ENCODE data around the gene ABCC1.
"Not testable (repeated sequence)": the region's sequence is repeated elsewhere in the genome, so short reads cannot be mapped to it uniquely, and the experiment has no call there.

The ABCC1 gene

DNA sequence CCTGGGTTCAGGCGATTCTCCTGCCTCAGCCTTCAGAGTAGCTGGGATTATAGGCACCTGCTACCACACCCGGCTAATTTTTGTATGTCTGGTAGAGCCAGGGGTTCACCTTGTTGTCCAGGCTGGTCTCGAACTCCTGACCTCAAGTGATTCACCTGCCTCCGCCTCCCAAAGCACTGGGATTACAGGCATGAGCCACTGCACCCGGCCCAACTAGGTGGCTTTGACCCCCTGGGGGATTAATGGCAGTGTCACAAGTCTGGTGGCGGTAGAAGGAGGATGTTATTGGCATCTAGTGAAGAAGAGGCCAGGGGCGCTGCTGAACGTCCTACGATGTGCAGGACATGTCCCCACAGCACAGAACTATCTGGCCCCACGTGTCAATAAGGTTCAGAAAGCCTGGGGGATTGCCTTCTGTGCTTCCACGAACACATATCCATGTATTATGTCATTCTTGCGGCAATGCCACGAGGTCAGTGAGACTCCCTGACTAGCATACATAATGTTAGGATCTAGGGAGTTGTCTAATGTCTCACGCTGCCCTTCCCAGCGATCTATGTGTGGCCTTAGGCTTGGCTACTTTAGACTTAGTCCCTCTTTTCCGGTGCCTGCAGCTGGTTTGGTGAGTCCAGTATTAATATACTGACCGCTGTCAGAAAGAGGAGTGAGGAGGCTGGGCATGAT lies 198.0 kb downstream of the ABCC1 start:
- Histone ChIP-seq H3K9me3 (ENCODE audit: control extremely low read depth in 1 of 5, control insufficient read depth in 4 of 5, insufficient read depth in 2 of 5, low read depth in 1 of 5, low read length in 4 of 5) (no peaks in the 10 kb centered on the region), H3K27ac (ENCODE audit: insufficient read depth in 1 of 2, low read depth in 1 of 2, low read length in 2 of 2, poor library complexity in 1 of 2, severe bottlenecking in 2 of 2) (no peak overlapping the region), H3K36me3 (ENCODE audit: control insufficient read depth in 4 of 4, insufficient read depth in 4 of 4, low read length in 3 of 4) (peaks cover 5 to 45% (median 30%) of the 10 kb centered on the region in 4 experiments), H3K4me1 (ENCODE audit: control extremely low read depth in 1 of 4, control insufficient read depth in 4 of 4, insufficient read depth in 4 of 4, low read length in 3 of 4) (peaks cover 0 to 8% (median 7%) of the 10 kb centered on the region in 4 experiments), H3K4me3 (ENCODE audit: control insufficient read depth in 1 of 7, extremely low read depth in 1 of 7, insufficient read depth in 4 of 7, low read depth in 2 of 7, low read length in 6 of 7) (no peak overlapping the region), H3K27me3 (replicated peaks in 2 of 5; ENCODE audit: control insufficient read depth in 4 of 5, insufficient read depth in 5 of 5, low read length in 4 of 5) (no peaks in the 10 kb centered on the region)
- CTCF ChIA-PET: no interaction called here
- 95% methylated on average over 12 of the region's 17 CpGs for WGBS (ENCODE audit: insufficient coverage)
- POLR2A ChIA-PET: interaction anchor here (0.5 kb wide), 1 partner anchor 13 kb away, joined by 8 read pairs; no protein-coding TSS in a partner anchor
- no peak for DNase-seq

DNA sequence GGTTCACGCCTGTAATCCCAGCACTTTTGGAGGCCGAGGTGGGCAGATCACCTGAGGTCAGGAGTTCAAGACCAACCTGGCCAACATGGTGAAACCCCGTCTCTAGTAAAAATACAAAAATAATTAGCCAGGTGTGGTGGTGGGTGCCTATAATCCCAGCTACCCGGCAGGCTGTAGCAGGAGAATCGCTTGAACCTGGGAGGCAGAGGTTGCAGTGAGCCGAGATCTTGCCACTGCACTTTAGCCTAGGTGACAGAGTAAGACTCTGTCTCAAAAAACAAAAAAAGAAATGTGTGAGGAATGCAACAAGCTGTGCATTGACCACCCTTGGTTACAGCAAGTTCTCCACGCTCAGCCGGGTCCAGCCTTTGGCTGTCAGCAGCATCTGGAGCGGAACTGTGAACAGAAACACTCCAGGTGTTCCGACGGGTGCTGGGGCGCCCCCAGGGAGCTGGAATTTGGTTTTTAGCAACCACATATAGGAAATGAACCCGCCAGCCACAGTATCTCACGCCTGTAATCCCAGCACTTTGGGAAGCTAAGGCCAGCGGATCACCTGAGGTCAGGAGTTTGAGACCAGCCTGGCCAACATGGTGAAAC lies 198.7 kb downstream of the ABCC1 start:
- POLR2A ChIA-PET; H3K4me3 ChIP-seq (ENCODE audit: control insufficient read depth in 1 of 7, extremely low read depth in 1 of 7, insufficient read depth in 4 of 7, low read depth in 2 of 7, low read length in 6 of 7); H3K27ac ChIP-seq (ENCODE audit: insufficient read depth in 1 of 2, low read depth in 1 of 2, low read length in 2 of 2, poor library complexity in 1 of 2, severe bottlenecking in 2 of 2); H3K4me1 ChIP-seq (ENCODE audit: control extremely low read depth in 1 of 4, control insufficient read depth in 4 of 4, insufficient read depth in 4 of 4, low read length in 3 of 4); H3K9me3 ChIP-seq (ENCODE audit: control extremely low read depth in 1 of 5, control insufficient read depth in 4 of 5, insufficient read depth in 2 of 5, low read depth in 1 of 5, low read length in 4 of 5); H3K27me3 ChIP-seq (replicated peaks in 2 of 5; ENCODE audit: control insufficient read depth in 4 of 5, insufficient read depth in 5 of 5, low read length in 4 of 5); DNase-seq: not testable (repeated sequence)
- CTCF ChIA-PET: interaction anchor here (1.0 kb wide), 1 partner anchor 27 kb away, joined by 3 read pairs; no protein-coding TSS in a partner anchor
- WGBS (ENCODE audit: insufficient coverage): 85% methylated on average over 14 of the region's 15 CpGs
- H3K36me3 ChIP-seq (ENCODE audit: control insufficient read depth in 4 of 4, insufficient read depth in 4 of 4, low read length in 3 of 4): peaks cover 5 to 40% (median 26%) of the 10 kb centered on the region in 4 experiments

DNA sequence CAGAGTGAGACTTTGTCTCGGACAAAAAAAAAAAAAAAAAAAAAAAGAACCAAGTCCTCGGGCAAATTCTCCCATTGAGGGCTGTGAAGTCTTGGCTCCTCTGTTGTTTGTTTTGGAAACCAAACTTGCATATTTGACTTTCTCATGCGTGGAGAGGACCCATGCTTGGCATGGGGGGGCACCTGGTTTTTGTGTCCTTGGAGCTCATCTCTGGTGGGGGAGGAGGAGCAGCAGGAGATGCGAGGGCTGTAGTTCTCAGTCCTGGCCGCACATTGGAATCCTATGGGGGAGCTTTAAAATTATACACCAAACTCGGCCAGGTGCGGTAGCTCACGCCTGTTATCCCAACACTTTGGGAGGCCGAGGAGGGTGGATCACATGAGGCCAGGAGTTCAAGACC lies 199.3 kb downstream of the ABCC1 start:
- H3K4me1 ChIP-seq (ENCODE audit: control extremely low read depth in 1 of 4, control insufficient read depth in 4 of 4, insufficient read depth in 4 of 4, low read length in 3 of 4): peaks cover 0 to under 1% (median 0%) of the 10 kb centered on the region in 4 experiments
- no peaks in the 10 kb centered on the region for H3K27me3 ChIP-seq (replicated peaks in 2 of 5; ENCODE audit: control insufficient read depth in 4 of 5, insufficient read depth in 5 of 5, low read length in 4 of 5)
- ChIA-PET POLR2A (no interaction called here), CTCF (interaction anchor here (0.6 to 1.0 kb wide), 2 partner anchors 27 to 445 kb away, joined by 3 read pairs; no protein-coding TSS in a partner anchor)
- no peak for DNase-seq
- no peak overlapping the region for H3K4me3 ChIP-seq (ENCODE audit: control insufficient read depth in 1 of 7, extremely low read depth in 1 of 7, insufficient read depth in 4 of 7, low read depth in 2 of 7, low read length in 6 of 7)
- no peak overlapping the region for H3K27ac ChIP-seq (ENCODE audit: insufficient read depth in 1 of 2, low read depth in 1 of 2, low read length in 2 of 2, poor library complexity in 1 of 2, severe bottlenecking in 2 of 2)
- H3K9me3 ChIP-seq (ENCODE audit: control extremely low read depth in 1 of 5, control insufficient read depth in 4 of 5, insufficient read depth in 2 of 5, low read depth in 1 of 5, low read length in 4 of 5): no peaks in the 10 kb centered on the region
- WGBS (ENCODE audit: insufficient coverage): 94% methylated on average over 8 of the region's 9 CpGs
- peaks cover 5 to 36% (median 22%) of the 10 kb centered on the region in 4 experiments for H3K36me3 ChIP-seq (ENCODE audit: control insufficient read depth in 4 of 4, insufficient read depth in 4 of 4, low read length in 3 of 4)

DNA sequence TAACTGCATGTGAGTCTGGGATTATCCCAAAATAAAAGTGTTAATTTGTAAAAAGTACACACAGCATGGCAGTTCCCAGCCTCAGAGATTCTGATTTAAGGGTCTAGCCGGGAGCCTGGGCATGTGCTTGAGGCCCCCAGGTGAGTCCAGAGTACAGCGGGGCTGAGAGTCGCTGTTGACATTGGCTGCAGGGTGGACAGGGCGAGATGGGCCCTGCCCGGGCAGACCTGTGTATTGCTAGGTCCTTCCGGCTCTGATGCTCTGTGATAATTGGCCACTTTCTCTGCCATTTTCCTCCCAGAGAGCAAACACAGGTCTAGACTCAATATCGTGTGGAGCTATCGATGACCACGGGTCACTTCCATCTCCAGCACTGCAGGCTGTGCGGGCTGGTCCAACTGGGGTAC lies 200.3 kb downstream of the ABCC1 start:
- Histone ChIP-seq H3K36me3 (ENCODE audit: control insufficient read depth in 4 of 4, insufficient read depth in 4 of 4, low read length in 3 of 4) (peaks cover 5 to 27% (median 15%) of the 10 kb centered on the region in 4 experiments), H3K9me3 (ENCODE audit: control extremely low read depth in 1 of 5, control insufficient read depth in 4 of 5, insufficient read depth in 2 of 5, low read depth in 1 of 5, low read length in 4 of 5) (no peaks in the 10 kb centered on the region), H3K27ac (ENCODE audit: insufficient read depth in 1 of 2, low read depth in 1 of 2, low read length in 2 of 2, poor library complexity in 1 of 2, severe bottlenecking in 2 of 2) (no peak overlapping the region), H3K27me3 (replicated peaks in 2 of 5; ENCODE audit: control insufficient read depth in 4 of 5, insufficient read depth in 5 of 5, low read length in 4 of 5) (no peaks in the 10 kb centered on the region), H3K4me3 (ENCODE audit: control insufficient read depth in 1 of 7, extremely low read depth in 1 of 7, insufficient read depth in 4 of 7, low read depth in 2 of 7, low read length in 6 of 7) (no peak overlapping the region), H3K4me1 (ENCODE audit: control extremely low read depth in 1 of 4, control insufficient read depth in 4 of 4, insufficient read depth in 4 of 4, low read length in 3 of 4) (peaks cover 0 to 8% (median 0%) of the 10 kb centered on the region in 4 experiments)
- ChIA-PET CTCF (no interaction called here), POLR2A (no interaction called here)
- no peak for DNase-seq
- 93% methylated on average over 10 of the region's 10 CpGs for WGBS (ENCODE audit: insufficient coverage)

DNA sequence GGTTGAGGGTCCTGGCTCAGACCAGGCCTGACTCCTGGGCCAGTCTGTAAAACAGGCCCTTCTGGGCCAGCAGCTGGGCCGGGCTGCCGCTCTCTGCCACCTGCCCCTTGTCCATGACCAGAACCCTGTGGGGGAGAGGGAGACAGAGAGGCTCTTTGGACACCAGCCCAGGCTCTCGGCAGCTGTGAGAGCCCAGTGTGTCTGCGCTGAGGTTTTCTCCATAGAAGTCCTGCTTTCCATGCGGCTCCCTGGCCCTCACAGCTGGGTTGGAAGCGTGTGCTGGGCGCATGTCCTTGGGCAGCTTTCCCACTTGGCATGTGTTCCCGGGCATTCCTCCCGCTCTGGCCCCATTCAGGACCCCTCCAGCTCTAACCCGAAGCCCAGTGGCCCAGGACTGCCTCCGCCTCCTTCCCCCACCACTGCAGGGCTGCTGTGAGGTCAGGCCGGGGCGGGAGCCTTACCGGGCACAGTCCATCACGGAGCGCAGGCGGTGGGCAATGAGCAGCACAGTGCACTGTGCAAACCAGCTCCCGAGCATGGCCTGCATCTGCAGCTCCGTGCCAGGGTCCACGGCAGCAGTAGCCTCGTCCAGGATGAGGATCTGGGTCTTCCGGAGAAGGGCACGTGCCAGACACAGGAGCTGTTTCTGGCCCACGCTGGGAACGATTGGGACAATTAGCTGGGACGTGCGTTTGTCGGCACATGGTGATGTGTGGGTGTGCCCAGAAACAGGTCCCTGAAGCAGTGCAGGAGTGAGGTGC lies 200.9 kb downstream of the ABCC1 start:
- CTCF ChIA-PET: no interaction called here
- no peaks in the 10 kb centered on the region for H3K27me3 ChIP-seq (replicated peaks in 2 of 5; ENCODE audit: control insufficient read depth in 4 of 5, insufficient read depth in 5 of 5, low read length in 4 of 5)
- no peaks in the 10 kb centered on the region for H3K9me3 ChIP-seq (ENCODE audit: control extremely low read depth in 1 of 5, control insufficient read depth in 4 of 5, insufficient read depth in 2 of 5, low read depth in 1 of 5, low read length in 4 of 5)
- no peak overlapping the region for H3K27ac ChIP-seq (ENCODE audit: insufficient read depth in 1 of 2, low read depth in 1 of 2, low read length in 2 of 2, poor library complexity in 1 of 2, severe bottlenecking in 2 of 2)
- no peak overlapping the region for H3K4me3 ChIP-seq (ENCODE audit: control insufficient read depth in 1 of 7, extremely low read depth in 1 of 7, insufficient read depth in 4 of 7, low read depth in 2 of 7, low read length in 6 of 7)
- peaks cover 0 to 8% (median 0%) of the 10 kb centered on the region in 4 experiments for H3K4me1 ChIP-seq (ENCODE audit: control extremely low read depth in 1 of 4, control insufficient read depth in 4 of 4, insufficient read depth in 4 of 4, low read length in 3 of 4)
- H3K36me3 ChIP-seq (ENCODE audit: control insufficient read depth in 4 of 4, insufficient read depth in 4 of 4, low read length in 3 of 4): peaks cover 5 to 22% (median 11%) of the 10 kb centered on the region in 4 experiments
- POLR2A ChIA-PET: no interaction called here
- no peak for DNase-seq
- WGBS (ENCODE audit: insufficient coverage): 94% methylated on average over 28 of the region's 28 CpGs

DNA sequence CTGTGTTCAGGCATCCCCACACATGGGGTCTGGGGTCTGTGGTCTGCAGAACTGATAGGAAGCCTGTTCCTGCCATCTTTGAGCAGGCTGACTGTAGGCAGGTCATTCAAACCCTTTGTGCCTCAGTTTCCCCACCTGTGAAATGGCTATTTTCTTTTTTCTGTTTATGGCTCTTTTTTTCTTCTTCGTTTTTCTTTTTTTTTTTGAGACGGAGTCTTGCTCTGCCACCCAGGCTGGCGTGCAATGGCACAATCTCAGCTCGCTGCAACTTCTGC lies 201.4 kb downstream of the ABCC1 start:
- WGBS (ENCODE audit: insufficient coverage): 97% methylated on average over 4 of the region's 4 CpGs

DNA sequence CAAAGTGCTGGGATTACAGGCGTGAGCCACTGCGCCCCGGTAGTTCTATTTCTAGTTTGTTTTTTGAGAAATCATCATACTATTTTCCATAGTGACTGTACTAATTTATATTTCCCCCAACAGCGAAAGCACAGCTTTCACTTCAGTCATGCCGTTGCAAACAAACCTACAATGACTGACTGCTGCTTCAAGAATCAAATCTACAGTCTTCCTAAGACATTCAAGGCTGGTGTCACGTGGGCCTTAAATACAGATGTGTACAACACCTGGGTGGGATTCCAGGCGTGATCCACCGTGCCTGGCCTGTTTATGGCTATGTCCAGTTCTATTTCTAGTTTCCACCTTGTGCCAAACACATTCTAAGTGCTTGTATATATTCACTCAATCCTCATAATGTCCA lies 201.9 kb downstream of the ABCC1 start:
- POLR2A ChIA-PET: no interaction called here
- CTCF ChIA-PET: no interaction called here

More for the DNA sequence above, 201.4 kb downstream of the ABCC1 start:
- Histone ChIP-seq H3K27ac (ENCODE audit: insufficient read depth in 1 of 2, low read depth in 1 of 2, low read length in 2 of 2, poor library complexity in 1 of 2, severe bottlenecking in 2 of 2) (no peak overlapping the region), H3K36me3 (ENCODE audit: control insufficient read depth in 4 of 4, insufficient read depth in 4 of 4, low read length in 3 of 4) (peaks cover 5 to 19% (median 9%) of the 10 kb centered on the region in 4 experiments), H3K4me3 (ENCODE audit: control insufficient read depth in 1 of 7, extremely low read depth in 1 of 7, insufficient read depth in 4 of 7, low read depth in 2 of 7, low read length in 6 of 7) (no peak overlapping the region), H3K9me3 (ENCODE audit: control extremely low read depth in 1 of 5, control insufficient read depth in 4 of 5, insufficient read depth in 2 of 5, low read depth in 1 of 5, low read length in 4 of 5) (no peaks in the 10 kb centered on the region), H3K27me3 (replicated peaks in 2 of 5; ENCODE audit: control insufficient read depth in 4 of 5, insufficient read depth in 5 of 5, low read length in 4 of 5) (no peaks in the 10 kb centered on the region), H3K4me1 (ENCODE audit: control extremely low read depth in 1 of 4, control insufficient read depth in 4 of 4, insufficient read depth in 4 of 4, low read length in 3 of 4) (peaks cover 0 to 8% (median 0%) of the 10 kb centered on the region in 4 experiments)
- POLR2A ChIA-PET: no interaction called here
- CTCF ChIA-PET: no interaction called here
- no peak for DNase-seq

More for the DNA sequence above, 201.9 kb downstream of the ABCC1 start:
- peaks cover 5 to 15% (median 7%) of the 10 kb centered on the region in 4 experiments for H3K36me3 ChIP-seq (ENCODE audit: control insufficient read depth in 4 of 4, insufficient read depth in 4 of 4, low read length in 3 of 4)
- DNase-seq: no peak
- 100% methylated on average over 5 of the region's 8 CpGs for WGBS (ENCODE audit: insufficient coverage)
- peaks cover 0 to 8% (median 0%) of the 10 kb centered on the region in 4 experiments for H3K4me1 ChIP-seq (ENCODE audit: control extremely low read depth in 1 of 4, control insufficient read depth in 4 of 4, insufficient read depth in 4 of 4, low read length in 3 of 4)
- H3K27me3 ChIP-seq (replicated peaks in 2 of 5; ENCODE audit: control insufficient read depth in 4 of 5, insufficient read depth in 5 of 5, low read length in 4 of 5): no peaks in the 10 kb centered on the region
- no peak overlapping the region for H3K27ac ChIP-seq (ENCODE audit: insufficient read depth in 1 of 2, low read depth in 1 of 2, low read length in 2 of 2, poor library complexity in 1 of 2, severe bottlenecking in 2 of 2)
- H3K4me3 ChIP-seq (ENCODE audit: control insufficient read depth in 1 of 7, extremely low read depth in 1 of 7, insufficient read depth in 4 of 7, low read depth in 2 of 7, low read length in 6 of 7): no peak overlapping the region
- H3K9me3 ChIP-seq (ENCODE audit: control extremely low read depth in 1 of 5, control insufficient read depth in 4 of 5, insufficient read depth in 2 of 5, low read depth in 1 of 5, low read length in 4 of 5): peaks cover 0 to 2% (median 0%) of the 10 kb centered on the region in 5 experiments

Data from common myeloid progenitor, CD34-positive (primary cell).